ENCODE data around the gene TRPM2. TPM values are rescaled to one million over a fixed set of nuclear protein-coding genes. Genes with fewer than 3 reads are reported as not detected.

The TRPM2 gene
- total RNA-seq, 2 experiments from 2014 or later = 1.9 to 2.9 TPM

GRCh38 chr21:44407493-44407892 lies 54.1 kb downstream of the TRPM2 start:
- Mint-ChIP-seq H3K36me3 (ENCODE audit: low read depth) (no peaks in the 10 kb centered on the region), H3K4me1 (ENCODE audit: low read depth) (peaks cover 7% of the 10 kb centered on the region), H3K4me3 (no peak overlapping the region), H3K9me3 (no peaks in the 10 kb centered on the region), H3K27ac (peak overlapping the region; percentile 86), H3K27me3 (no peaks in the 10 kb centered on the region)
- DNase-seq (peak in 2 of 14 experiments; percentile 22 to 47), ATAC-seq (ENCODE audit: poor library complexity) (peak; percentile 65)
- Histone ChIP-seq H3K36me3 (ENCODE audit: insufficient read depth, low read length) (no peaks in the 10 kb centered on the region), H3K4me3 (ENCODE audit: low read length) (no peak overlapping the region), H3K9me3 (ENCODE audit: control insufficient read depth in 1 of 2, insufficient read depth in 1 of 2, low read length in 2 of 2) (peaks cover 0 to 20% of the 10 kb centered on the region in 2 experiments), H3K27me3 (ENCODE audit: control insufficient read depth in 1 of 2, insufficient read depth in 2 of 2, low read length in 2 of 2) (no peaks in the 10 kb centered on the region), H3K4me1 (ENCODE audit: insufficient read depth, low read length) (no peaks in the 10 kb centered on the region), H3K27ac (ENCODE audit: low read depth in 1 of 2, low read length in 2 of 2) (no peak overlapping the region)
- ChIA-PET POLR2A (no interaction called here), CTCF (interaction anchor here (0.5 to 0.7 kb wide), 2 partner anchors 562 to 1625 kb away, joined by 3 read pairs; no protein-coding TSS in a partner anchor)
- no peak for TF ChIP-seq CTCF (IDR thresholded peaks at IDR 0.05)
- intact Hi-C loops (cut with DNase I, micrococcal nuclease) = no loop called here

GRCh38 chr21:44408226-44408625 lies 54.8 kb downstream of the TRPM2 start:
- ATAC-seq (ENCODE audit: poor library complexity) (no peak), DNase-seq (no peak)
- intact Hi-C loops (cut with DNase I, micrococcal nuclease) = no loop called here
- Mint-ChIP-seq H3K4me1 (ENCODE audit: low read depth) (peaks cover 7% of the 10 kb centered on the region), H3K36me3 (ENCODE audit: low read depth) (no peaks in the 10 kb centered on the region), H3K9me3 (no peaks in the 10 kb centered on the region), H3K27me3 (no peaks in the 10 kb centered on the region), H3K27ac (peak overlapping the region; percentile 86), H3K4me3 (no peak overlapping the region)
- Histone ChIP-seq H3K4me3 (ENCODE audit: low read length) (no peak overlapping the region), H3K27me3 (ENCODE audit: control insufficient read depth in 1 of 2, insufficient read depth in 2 of 2, low read length in 2 of 2) (no peaks in the 10 kb centered on the region), H3K27ac (ENCODE audit: low read depth in 1 of 2, low read length in 2 of 2) (no peak overlapping the region), H3K9me3 (ENCODE audit: control insufficient read depth in 1 of 2, insufficient read depth in 1 of 2, low read length in 2 of 2) (peaks cover 0 to 20% of the 10 kb centered on the region in 2 experiments), H3K4me1 (ENCODE audit: insufficient read depth, low read length) (no peaks in the 10 kb centered on the region), H3K36me3 (ENCODE audit: insufficient read depth, low read length) (no peaks in the 10 kb centered on the region)
- TF ChIP-seq CTCF (IDR thresholded peaks at IDR 0.05) = no peak
- ChIA-PET POLR2A (no interaction called here), CTCF (interaction anchor here (0.5 kb wide), 1 partner anchor 1625 kb away, joined by 3 read pairs; no protein-coding TSS in a partner anchor)

GRCh38 chr21:44413566-44414290 lies 60.3 kb downstream of the TRPM2 start:
- H3K4me1 Mint-ChIP-seq (ENCODE audit: low read depth) = no peaks in the 10 kb centered on the region
- no peak overlapping the region for H3K4me3 Mint-ChIP-seq
- no peak overlapping the region for H3K4me3 ChIP-seq (ENCODE audit: low read length)
- DNase-seq (no peak), ATAC-seq (ENCODE audit: poor library complexity) (no peak)
- H3K27ac ChIP-seq (ENCODE audit: low read depth in 1 of 2, low read length in 2 of 2) = no peak overlapping the region
- no peak for TF ChIP-seq CTCF (IDR thresholded peaks at IDR 0.05)
- POLR2A ChIA-PET = interaction anchor here (0.7 kb wide), 1 partner anchor 1775 kb away, joined by 3 read pairs; no protein-coding TSS in a partner anchor
- H3K36me3 ChIP-seq (ENCODE audit: insufficient read depth, low read length) = no peaks in the 10 kb centered on the region
- H3K9me3 Mint-ChIP-seq = no peaks in the 10 kb centered on the region
- H3K27me3 Mint-ChIP-seq = no peaks in the 10 kb centered on the region
- peaks cover 0 to 29% of the 10 kb centered on the region in 2 experiments for H3K9me3 ChIP-seq (ENCODE audit: control insufficient read depth in 1 of 2, insufficient read depth in 1 of 2, low read length in 2 of 2)
- CTCF ChIA-PET = no interaction called here
- H3K27me3 ChIP-seq (ENCODE audit: control insufficient read depth in 1 of 2, insufficient read depth in 2 of 2, low read length in 2 of 2) = no peaks in the 10 kb centered on the region
- intact Hi-C loops (cut with DNase I, micrococcal nuclease) = loop anchor here in 1 of 2 experiments (10.0 kb wide), 1 partner anchor 59 kb away; the partner anchor contains the start of gene TRPM2
- no peaks in the 10 kb centered on the region for H3K36me3 Mint-ChIP-seq (ENCODE audit: low read depth)
- H3K4me1 ChIP-seq (ENCODE audit: insufficient read depth, low read length) = no peaks in the 10 kb centered on the region
- H3K27ac Mint-ChIP-seq = no peak overlapping the region
